ENCODE data around the gene RNF157. TPM values are rescaled to one million over a fixed set of nuclear protein-coding genes. Genes with fewer than 3 reads are reported as not detected.

RNF157 gene
- total and polyA plus RNA-seq, 2 of the 13 experiments (the other 11 are each of a cell fraction or from before 2014, with no cell fraction given) = 0.44 to 1.5 TPM

DNA sequence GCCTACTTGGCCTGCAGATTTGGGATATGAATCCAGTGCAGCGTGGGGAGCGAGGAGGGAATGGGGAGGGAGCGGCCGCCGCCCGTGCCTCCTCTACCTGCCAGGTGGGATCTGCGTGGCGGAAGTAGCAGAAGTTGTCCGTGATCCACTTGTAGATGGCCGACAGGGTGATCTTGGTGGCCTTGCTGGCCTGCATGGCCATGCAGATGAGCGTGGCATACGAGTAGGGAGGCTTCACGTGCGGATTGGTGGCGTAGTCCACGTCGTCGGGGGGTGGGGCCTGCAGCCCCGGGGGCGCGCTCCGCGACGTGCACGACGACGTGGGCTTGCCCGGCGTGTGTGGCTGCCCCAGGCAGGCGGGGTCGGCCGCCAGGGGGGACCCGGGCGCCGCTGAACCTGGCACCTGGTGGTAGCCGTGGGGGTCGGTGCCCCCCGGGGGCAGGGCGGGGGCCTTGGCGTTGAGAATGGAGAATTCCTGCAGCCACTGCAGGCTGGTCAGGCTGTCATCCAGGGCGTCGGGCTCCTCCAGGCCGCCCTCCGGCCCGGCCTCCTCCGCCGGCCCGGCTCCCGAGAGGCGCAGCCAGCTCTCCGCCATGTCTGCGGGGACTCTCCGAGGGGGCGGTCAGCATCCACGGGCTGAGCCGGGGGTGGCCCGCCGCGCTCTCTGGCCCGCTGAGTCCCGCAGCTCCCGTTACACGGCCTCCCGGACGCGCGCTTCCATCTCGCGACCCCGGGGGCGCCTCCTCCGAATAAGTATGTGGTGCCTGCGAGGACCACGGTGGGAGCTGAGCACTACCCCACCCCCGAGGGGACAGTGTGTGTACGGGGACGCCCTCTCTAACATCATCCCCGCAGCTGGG lies 100.3 kb downstream of the RNF157 start:
- Histone ChIP-seq H3K79me2 (ENCODE audit: insufficient read depth, low read length) (no peaks in the 10 kb centered on the region), H3K9ac (ENCODE audit: insufficient read depth, low read depth, low read length) (no peak overlapping the region; the same call in 1 of the 2 replicates), H3K27ac (ENCODE audit: extremely low read length, insufficient read depth, low read length) (no peak overlapping the region), H3K4me1 (ENCODE audit: insufficient read depth, low read length) (peaks cover 79% of the 10 kb centered on the region), H2AFZ (ENCODE audit: low read length) (no peak overlapping the region), H3K36me3 (replicated peaks in 1 of 2; ENCODE audit: control insufficient read depth in 1 of 2, insufficient read depth in 2 of 2, low read length in 2 of 2) (no peaks in the 10 kb centered on the region), H3K4me3 (replicated peaks in 1 of 3; ENCODE audit: insufficient read depth in 1 of 3, low read depth in 2 of 3, low read length in 3 of 3) (peak overlapping the region in 1 of 3 experiments; percentile 71; a peak in 1 of 6 replicates), H3K9me3 (ENCODE audit: low read length) (no peaks in the 10 kb centered on the region), H4K20me1 (ENCODE audit: insufficient read depth, low read length) (no peaks in the 10 kb centered on the region), H3K27me3 (ENCODE audit: control insufficient read depth in 1 of 2, insufficient read depth in 2 of 2, low read length in 2 of 2) (peaks cover 3 to 25% of the 10 kb centered on the region in 2 experiments), H3K4me2 (ENCODE audit: low read depth, low read length) (peak overlapping the region; percentile 92; the same call in 1 of the 2 replicates)
- 88% methylated on average over 54 of the region's 78 CpGs for WGBS (ENCODE audit: low lambda C conversion rate)
- intact Hi-C loops (cut with micrococcal nuclease; ENCODE audit: unreplicated experiment) (no loop called here), in situ Hi-C loops (cut with HindIII; ENCODE audit: extremely low pct_ligation_motif_present, low pct_unique_long_range_greater_than_20kb) (no loop called here)
- ChIA-PET CTCF (ENCODE audit: low intra/inter-chr PET ratio, low total read pairs) (no interaction called here), POLR2A (interaction anchor here (1.0 to 1.2 kb wide), 2 partner anchors 9 to 11 kb away, joined by 3 to 4 read pairs; no protein-coding TSS in a partner anchor)
- no TSS peak for BruUV-seq (replicated peaks)
- ATAC-seq = no peak
- DNase-seq (ENCODE audit: low spot score) = no peak
- no peak for FAIRE-seq
- TF ChIP-seq ZNF720 (CRISPR knock-in tag; IDR thresholded peaks at IDR 0.05) = no peak
- TF ChIP-seq, protein P1, sequence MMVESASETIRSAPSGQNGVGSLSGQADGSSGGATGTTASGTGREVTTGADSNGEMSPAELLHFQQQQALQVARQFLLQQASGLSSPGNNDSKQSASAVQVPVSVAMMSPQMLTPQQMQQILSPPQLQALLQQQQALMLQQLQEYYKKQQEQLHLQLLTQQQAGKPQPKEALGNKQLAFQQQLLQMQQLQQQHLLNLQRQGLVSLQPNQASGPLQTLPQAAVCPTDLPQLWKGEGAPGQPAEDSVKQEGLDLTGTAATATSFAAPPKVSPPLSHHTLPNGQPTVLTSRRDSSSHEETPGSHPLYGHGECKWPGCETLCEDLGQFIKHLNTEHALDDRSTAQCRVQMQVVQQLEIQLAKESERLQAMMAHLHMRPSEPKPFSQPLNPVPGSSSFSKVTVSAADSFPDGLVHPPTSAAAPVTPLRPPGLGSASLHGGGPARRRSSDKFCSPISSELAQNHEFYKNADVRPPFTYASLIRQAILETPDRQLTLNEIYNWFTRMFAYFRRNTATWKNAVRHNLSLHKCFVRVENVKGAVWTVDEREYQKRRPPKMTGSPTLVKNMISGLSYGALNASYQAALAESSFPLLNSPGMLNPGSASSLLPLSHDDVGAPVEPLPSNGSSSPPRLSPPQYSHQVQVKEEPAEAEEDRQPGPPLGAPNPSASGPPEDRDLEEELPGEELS (CRISPR knock-in tag; IDR thresholded peaks at IDR 0.05) = no peak
- TF ChIP-seq ZFP37 (CRISPR knock-in tag; IDR thresholded peaks at IDR 0.05; ENCODE audit: borderline replicate concordance) = no peak
- TF ChIP-seq, protein P2, sequence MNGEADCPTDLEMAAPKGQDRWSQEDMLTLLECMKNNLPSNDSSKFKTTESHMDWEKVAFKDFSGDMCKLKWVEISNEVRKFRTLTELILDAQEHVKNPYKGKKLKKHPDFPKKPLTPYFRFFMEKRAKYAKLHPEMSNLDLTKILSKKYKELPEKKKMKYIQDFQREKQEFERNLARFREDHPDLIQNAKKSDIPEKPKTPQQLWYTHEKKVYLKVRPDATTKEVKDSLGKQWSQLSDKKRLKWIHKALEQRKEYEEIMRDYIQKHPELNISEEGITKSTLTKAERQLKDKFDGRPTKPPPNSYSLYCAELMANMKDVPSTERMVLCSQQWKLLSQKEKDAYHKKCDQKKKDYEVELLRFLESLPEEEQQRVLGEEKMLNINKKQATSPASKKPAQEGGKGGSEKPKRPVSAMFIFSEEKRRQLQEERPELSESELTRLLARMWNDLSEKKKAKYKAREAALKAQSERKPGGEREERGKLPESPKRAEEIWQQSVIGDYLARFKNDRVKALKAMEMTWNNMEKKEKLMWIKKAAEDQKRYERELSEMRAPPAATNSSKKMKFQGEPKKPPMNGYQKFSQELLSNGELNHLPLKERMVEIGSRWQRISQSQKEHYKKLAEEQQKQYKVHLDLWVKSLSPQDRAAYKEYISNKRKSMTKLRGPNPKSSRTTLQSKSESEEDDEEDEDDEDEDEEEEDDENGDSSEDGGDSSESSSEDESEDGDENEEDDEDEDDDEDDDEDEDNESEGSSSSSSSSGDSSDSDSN (CRISPR knock-in tag; IDR thresholded peaks at IDR 0.05) = no peak
- no peak for TF ChIP-seq ATAD3A (CRISPR knock-in tag; IDR thresholded peaks at IDR 0.05)
- TF ChIP-seq TSC22D2 (CRISPR knock-in tag; IDR thresholded peaks at IDR 0.05; ENCODE audit: borderline replicate concordance) = no peak
- TF ChIP-seq ZNF761 (CRISPR knock-in tag; conservative IDR thresholded peaks at IDR 0.05) = no peak
- no peak for TF ChIP-seq ARNT2 (CRISPR knock-in tag; IDR thresholded peaks at IDR 0.05; ENCODE audit: low read depth)
- TF ChIP-seq IKZF1 (IDR thresholded peaks at IDR 0.05) = no peak
- TF ChIP-seq CC2D1A (CRISPR knock-in tag; IDR thresholded peaks at IDR 0.05) = no peak
- TF ChIP-seq SCMH1 (CRISPR knock-in tag; IDR thresholded peaks at IDR 0.05; ENCODE audit: borderline replicate concordance) = no peak
- no peak for TF ChIP-seq KAT8 (CRISPR knock-in tag; IDR thresholded peaks at IDR 0.05)
- TF ChIP-seq ZNF841 (CRISPR knock-in tag; IDR thresholded peaks at IDR 0.05; ENCODE audit: borderline replicate concordance) = no peak
- TF ChIP-seq MATR3 (CRISPR knock-in tag; IDR thresholded peaks at IDR 0.05) = no peak
- no peak for TF ChIP-seq PLSCR1 (CRISPR knock-in tag; IDR thresholded peaks at IDR 0.05; ENCODE audit: borderline replicate concordance)
- no peak for TF ChIP-seq HOXA7 (CRISPR knock-in tag; IDR thresholded peaks at IDR 0.05)
- no peak for TF ChIP-seq CREM (IDR thresholded peaks at IDR 0.05)
- no peak for TF ChIP-seq CREM (CRISPR knock-in tag; IDR thresholded peaks at IDR 0.05)
- TF ChIP-seq ELF3 (CRISPR knock-in tag; IDR thresholded peaks at IDR 0.05) = no peak
- no peak for TF ChIP-seq BRD4 (CRISPR knock-in tag; IDR thresholded peaks at IDR 0.05)
